HepG2 (cell line): ENCODE measurements around the gene HSPA4L. TPM values are rescaled to one million over a fixed set of nuclear protein-coding genes. Genes with fewer than 3 reads are reported as not detected.

Experiments
- HIVEP1 ChIP-seq: sonication (generic); formaldehyde crosslinking; IDR thresholded peaks from 2 replicates; pipeline ENCODE4 v1.4.0; 2020; ENCODE audit warnings: mild to moderate bottlenecking, missing genetic modification reagents
- ZFP41 ChIP-seq: sonication (generic); formaldehyde crosslinking; IDR thresholded peaks from 2 replicates; pipeline ENCODE4 v1.4.0; 2020; ENCODE audit warnings: mild to moderate bottlenecking, missing genetic modification reagents, borderline replicate concordance
- ZNF616 ChIP-seq: sonication (generic); formaldehyde crosslinking; IDR thresholded peaks from 2 replicates; pipeline ENCODE4 v1.5.0; 2020; ENCODE audit warnings: low read depth, mild to moderate bottlenecking, missing genetic modification reagents
- polyA plus RNA-seq, 8 experiments: library from polyadenylated mRNA; depleted of rRNA in 3 of 8; stranded (reverse) in 7 of 8; unstranded in 1 of 8; fragments of >200 nt; fragmentation: Illumina TruSeq in 4 of 8; extraction: Trizol in 4 of 8; gene quantifications; 2 replicates each; pipeline versions ENCODE4 v1.2.1 to v1.2.3, GENCODE V29; 2011 to 2016; ENCODE audit warnings: low read depth in 4 of 8, missing spikeins in 1 of 8, mixed read lengths in 1 of 8; ENCODE audit not compliant: insufficient read depth in 1 of 8
- total RNA-seq, 5 experiments: library from RNA; depleted of rRNA; stranded (reverse); fragments of >200 nt; fragmentation: Illumina TruSeq; extraction: Trizol; gene quantifications; 2 replicates each; pipeline ENCODE4 v1.2.3, GENCODE V29; 2016; ENCODE audit warnings: low read depth in 1 of 5
- TF ChIP-seq, protein P1 (sequence below): sonication (generic); formaldehyde crosslinking; IDR thresholded peaks from 2 replicates; pipeline ENCODE4 v1.8.0; 2022; ENCODE audit warnings: missing genetic modification reagents, mild to moderate bottlenecking, moderate library complexity, borderline replicate concordance

HSPA4L gene
- total and polyA plus RNA-seq, 2 of the 13 experiments (the other 11 are each of a cell fraction or from before 2014, with no cell fraction given) = 3.7 to 31.5 TPM

DNA sequence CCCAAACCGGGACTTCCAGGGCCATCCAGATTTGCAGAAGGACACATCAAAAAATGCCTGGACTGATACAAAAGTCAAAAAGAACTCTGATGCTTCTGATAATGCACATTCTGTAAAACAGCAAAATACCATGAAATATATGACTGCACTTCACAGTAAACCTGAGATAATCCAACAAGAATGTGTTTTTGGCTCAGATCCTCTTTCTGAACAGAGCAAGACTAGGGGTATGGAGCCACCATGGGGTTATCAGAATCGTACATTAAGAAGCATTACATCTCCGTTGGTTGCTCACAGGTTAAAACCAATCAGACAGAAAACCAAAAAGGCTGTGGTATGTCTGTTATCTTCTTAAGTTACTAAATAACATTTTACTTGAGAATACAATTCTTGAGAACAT is 107.8 kb downstream of the HSPA4L start (continued):
- TF ChIP-seq, protein P1, sequence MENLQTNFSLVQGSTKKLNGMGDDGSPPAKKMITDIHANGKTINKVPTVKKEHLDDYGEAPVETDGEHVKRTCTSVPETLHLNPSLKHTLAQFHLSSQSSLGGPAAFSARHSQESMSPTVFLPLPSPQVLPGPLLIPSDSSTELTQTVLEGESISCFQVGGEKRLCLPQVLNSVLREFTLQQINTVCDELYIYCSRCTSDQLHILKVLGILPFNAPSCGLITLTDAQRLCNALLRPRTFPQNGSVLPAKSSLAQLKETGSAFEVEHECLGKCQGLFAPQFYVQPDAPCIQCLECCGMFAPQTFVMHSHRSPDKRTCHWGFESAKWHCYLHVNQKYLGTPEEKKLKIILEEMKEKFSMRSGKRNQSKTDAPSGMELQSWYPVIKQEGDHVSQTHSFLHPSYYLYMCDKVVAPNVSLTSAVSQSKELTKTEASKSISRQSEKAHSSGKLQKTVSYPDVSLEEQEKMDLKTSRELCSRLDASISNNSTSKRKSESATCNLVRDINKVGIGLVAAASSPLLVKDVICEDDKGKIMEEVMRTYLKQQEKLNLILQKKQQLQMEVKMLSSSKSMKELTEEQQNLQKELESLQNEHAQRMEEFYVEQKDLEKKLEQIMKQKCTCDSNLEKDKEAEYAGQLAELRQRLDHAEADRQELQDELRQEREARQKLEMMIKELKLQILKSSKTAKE (CRISPR knock-in tag) = no peak
- no peak for TF ChIP-seq ZFP41 (CRISPR knock-in tag)
- no peak for TF ChIP-seq ZNF616
- no peak for TF ChIP-seq HIVEP1 (CRISPR knock-in tag)

Other genes starting within 250 kb of the HSPA4L start
- gene INTU, start 149.4 kb upstream of the HSPA4L start, total RNA-seq (2016; rRNA removed; fragmentation: Illumina TruSeq; extraction: Trizol) = 6.2 and 7.5 TPM in 2 replicates
- gene INTU, start 149.4 kb upstream of the HSPA4L start, polyA plus RNA-seq (2011; rRNA removed) = 4.6 and 5.3 TPM in 2 replicates
- 0.04 TPM in 1 of 2 replicates, not detected in the other for gene SLC25A31, start 51.9 kb upstream of the HSPA4L start, total RNA-seq (2016; rRNA removed; fragmentation: Illumina TruSeq; extraction: Trizol)
- not detected in 2 replicates for gene SLC25A31, start 51.9 kb upstream of the HSPA4L start, polyA plus RNA-seq (2011; rRNA removed)
- gene PLK4, start 98.6 kb downstream of the HSPA4L start, total RNA-seq (2016; rRNA removed; fragmentation: Illumina TruSeq; extraction: Trizol) = 46.1 and 52.4 TPM in 2 replicates
- gene PLK4, start 98.6 kb downstream of the HSPA4L start, polyA plus RNA-seq (2011; rRNA removed) = 11.1 and 22.4 TPM in 2 replicates
- 12.3 and 25.5 TPM in 2 replicates for gene MFSD8, start 182.9 kb downstream of the HSPA4L start, total RNA-seq (2016; rRNA removed; fragmentation: Illumina TruSeq; extraction: Trizol)
- gene MFSD8, start 182.9 kb downstream of the HSPA4L start, polyA plus RNA-seq (2011; rRNA removed) = 24.8 and 26.8 TPM in 2 replicates
- gene ABHD18, start 183.1 kb downstream of the HSPA4L start, total RNA-seq (2016; rRNA removed; fragmentation: Illumina TruSeq; extraction: Trizol) = 16.3 and 17.8 TPM in 2 replicates
- gene ABHD18, start 183.1 kb downstream of the HSPA4L start, polyA plus RNA-seq (2011; rRNA removed) = 4.9 and 5.5 TPM in 2 replicates